HCT116 (cell line): ENCODE results near the gene SPI1. TPM values are rescaled to one million over a fixed set of nuclear protein-coding genes. Genes with fewer than 3 reads are reported as not detected.
A peak's percentile ranks its signal among the peaks of the same experiment; 100 is the strongest.

Experiments
- ATAC-seq: fragments of 200-7000 bp; cut with Tn5 transposase; 2 replicates; pipeline ENCODE4 v1.9.1; 2020; ENCODE audit warnings: mild to moderate bottlenecking, moderate library complexity
- BruUV-seq: library from RNA; stranded (reverse); fragments of 400-500 nt; replicated peaks from 2 replicates; lab custom pipeline; 2021; lab: Mats Ljungman, UMichigan
- CTCF ChIA-PET: fragments of 300-600 bp; sonication (Branson Sonifier 250); formaldehyde crosslinking; loops from one replicate; lab custom pipeline; 2021; ENCODE audit warnings: antibody characterized with exemption; lab: Charles Lee
- POLR2A ChIA-PET: fragments of 300-600, 350-600 bp; sonication (Branson Sonifier 250); formaldehyde crosslinking; loops from one replicate; lab custom pipeline; 2021; ENCODE audit warnings: antibody characterized with exemption; lab: Charles Lee
- RAD21 ChIA-PET, 2 experiments: fragments of 300-600 bp; sonication (Branson Sonifier 250); formaldehyde crosslinking; loops; one replicate each; lab custom pipeline; 2023; ENCODE audit warnings: low total read pairs in 2 of 2; ENCODE audit not compliant: uncharacterized antibody in 2 of 2, unreplicated experiment in 2 of 2, low non-redundant PET in 1 of 2; lab: Charles Lee
- DNase-seq: peaks from one replicate; pipeline ENCODE4 v3.0.0-alpha.2; 2010; ENCODE audit warnings: low read depth, low spot score
- H2AFZ ChIP-seq: fragments of 200-600 bp; shearing (Covaris generic), sonication (generic); 2 replicates; pipeline ENCODE4 v1.6.1; 2017; ENCODE audit warnings: low read depth, mixed run types, mixed read lengths, antibody characterized with exemption, low read length; ENCODE audit not compliant: poor library complexity, severe bottlenecking
- H3K27ac ChIP-seq: 2 replicates; pipeline ENCODE4 v1.5.1; 2012; ENCODE audit warnings: low read depth, low read length
- H3K27me3 ChIP-seq: fragments of 200-600 bp; sonication (generic); 2 replicates; pipeline ENCODE4 v1.6.1; 2016; ENCODE audit warnings: mixed run types, low read length, mixed read lengths; ENCODE audit not compliant: insufficient read depth
- H3K36me3 ChIP-seq, 2 experiments: fragments of 200-500 bp in 1 of 2; fragments of 200-600 bp in 1 of 2; sonication (Bioruptor generic) in 1 of 2; sonication (generic) in 1 of 2; 2 replicates each; pipeline versions ENCODE4 v1.5.1 to v1.6.1; 2014 to 2016; ENCODE audit warnings: low read length in 2 of 2, inconsistent platforms in 1 of 2, mixed read lengths in 1 of 2, mixed run types in 1 of 2; ENCODE audit not compliant: insufficient read depth in 2 of 2, control insufficient read depth in 1 of 2
- H3K4me1 ChIP-seq, 2 experiments: fragments of 200-600 bp in 1 of 2; sonication (generic) in 1 of 2; 2 replicates each; pipeline versions ENCODE4 v1.5.1 to v1.6.1; 2012 to 2017; ENCODE audit warnings: low read length in 2 of 2, inconsistent platforms in 1 of 2, mild to moderate bottlenecking in 1 of 2, mixed read lengths in 1 of 2, mixed run types in 1 of 2, moderate library complexity in 1 of 2; ENCODE audit not compliant: insufficient read depth in 2 of 2, control insufficient read depth in 1 of 2
- H3K4me2 ChIP-seq: fragments of 200-600 bp; sonication (generic); 2 replicates; pipeline ENCODE4 v1.6.1; 2017; ENCODE audit warnings: mixed run types, low read length, mixed read lengths
- H3K4me3 ChIP-seq, 2 experiments: fragments of 200-600 bp in 1 of 2; sonication (generic) in 1 of 2; replicated peaks in 1 of 2; 2 replicates each; pipeline ENCODE4 v1.5.1; 2011 to 2016; ENCODE audit warnings: low read length in 2 of 2, control low read depth in 1 of 2, low read depth in 1 of 2, mild to moderate bottlenecking in 1 of 2, mixed read lengths in 1 of 2, mixed run types in 1 of 2
- H3K79me2 ChIP-seq: fragments of 200-600 bp; sonication (generic); 2 replicates; pipeline ENCODE4 v1.6.1; 2017; ENCODE audit warnings: mild to moderate bottlenecking, mixed run types, low read length, moderate library complexity, mixed read lengths; ENCODE audit not compliant: insufficient read depth
- H3K9ac ChIP-seq: fragments of 200-600 bp; sonication (generic); 2 replicates; pipeline ENCODE4 v1.6.1; 2016; ENCODE audit warnings: low read length, mixed read lengths
- H3K9me2 ChIP-seq: fragments of 200-600 bp; sonication (generic), shearing (Covaris generic); 2 replicates; pipeline ENCODE4 v1.6.1; 2017; ENCODE audit warnings: mixed run types, mild to moderate bottlenecking, moderate library complexity; ENCODE audit not compliant: insufficient read depth
- H3K9me3 ChIP-seq, 2 experiments: fragments of 200-500 bp in 1 of 2; fragments of 200-600 bp in 1 of 2; sonication (Bioruptor generic) in 1 of 2; sonication (generic) in 1 of 2; 2 replicates each; pipeline ENCODE4 v1.6.1; 2014 to 2017; ENCODE audit warnings: low read length in 2 of 2, mixed read lengths in 2 of 2, inconsistent platforms in 1 of 2, low read depth in 1 of 2, mild to moderate bottlenecking in 1 of 2, mixed run types in 1 of 2, moderate library complexity in 1 of 2; ENCODE audit not compliant: control insufficient read depth in 1 of 2, insufficient read depth in 1 of 2
- H4K20me1 ChIP-seq: fragments of 200-600 bp; sonication (generic), shearing (Covaris generic); 2 replicates; pipeline ENCODE4 v1.6.1; 2017; ENCODE audit warnings: mixed run types, mild to moderate bottlenecking, moderate library complexity; ENCODE audit not compliant: insufficient read depth
- CBX3 ChIP-seq: IDR thresholded peaks from 2 replicates; pipeline ENCODE4 v1.6.1; 2012; ENCODE audit warnings: low read depth
- CEBPB ChIP-seq: IDR thresholded peaks from 2 replicates; pipeline ENCODE4 v1.6.1; 2012; ENCODE audit warnings: low read depth
- EGR1 ChIP-seq: IDR thresholded peaks from 2 replicates; pipeline ENCODE4 v1.6.1; 2012; ENCODE audit warnings: low read depth
- ELF1 ChIP-seq: IDR thresholded peaks from 2 replicates; pipeline ENCODE4 v1.6.1; 2012; ENCODE audit warnings: low read depth, borderline replicate concordance
- EZH2 ChIP-seq: fragments of 200-600 bp; sonication (generic); IDR thresholded peaks from 2 replicates; pipeline ENCODE4 v1.6.1; 2017; ENCODE audit warnings: antibody characterized with exemption, mixed run types
- EZH2phosphoT487 ChIP-seq: fragments of 200-600 bp; IDR thresholded peaks from 2 replicates; pipeline ENCODE4 v1.6.1; 2018; ENCODE audit warnings: antibody characterized with exemption, borderline replicate concordance
- FOSL1 ChIP-seq: IDR thresholded peaks from 2 replicates; pipeline ENCODE4 v1.6.1; 2012; ENCODE audit warnings: low read depth
- JUND ChIP-seq: IDR thresholded peaks from 2 replicates; pipeline ENCODE4 v1.6.1; 2012
- POLR2A ChIP-seq: IDR thresholded peaks from 2 replicates; pipeline ENCODE4 v1.7.0; 2011; ENCODE audit warnings: borderline replicate concordance; ENCODE audit not compliant: insufficient read depth, insufficient read length; ENCODE audit errors: extremely low read depth
- RAD21 ChIP-seq: IDR thresholded peaks from 2 replicates; pipeline ENCODE4 v1.6.1; 2012; ENCODE audit warnings: low read depth, mild to moderate bottlenecking
- SIN3A ChIP-seq: IDR thresholded peaks from 2 replicates; pipeline ENCODE4 v1.6.1; 2012; ENCODE audit warnings: low read depth
- SP1 ChIP-seq: IDR thresholded peaks from 2 replicates; pipeline ENCODE4 v1.6.1; 2012; ENCODE audit warnings: low read depth
- TCF7L2 ChIP-seq: IDR thresholded peaks from 2 replicates; pipeline ENCODE4 v1.7.0; 2011; ENCODE audit warnings: borderline replicate concordance, inconsistent platforms; ENCODE audit not compliant: insufficient read depth, insufficient read length; ENCODE audit errors: extremely low read depth
- ZFX ChIP-seq: fragments of 450-650 bp; IDR thresholded peaks from 2 replicates; pipeline ENCODE4 v1.6.1; 2017
- ZNF274 ChIP-seq: fragments of 200-500 bp; sonication (Bioruptor generic); IDR thresholded peaks from 2 replicates; pipeline ENCODE4 v1.6.1; 2014; ENCODE audit warnings: mild to moderate bottlenecking, low read depth, low read length, inconsistent platforms
- intact Hi-C: fragments of 100-400 bp; cut with micrococcal nuclease; formaldehyde crosslinking; loops from 2 replicates; pipeline ENCODE4 v1.10.0; 2022
- total RNA-seq: library from RNA; stranded (reverse); gene quantifications from one replicate; pipeline ENCODE4 v1.2.1, GENCODE V29; 2021; ENCODE audit not compliant: unreplicated experiment
- TF ChIP-seq, protein P1 (sequence below): IDR thresholded peaks from 2 replicates; pipeline ENCODE4 v1.6.1; 2012
- TF ChIP-seq, protein P2 (sequence below): IDR thresholded peaks from 2 replicates; pipeline ENCODE4 v1.6.1; 2012; ENCODE audit warnings: low read depth
- TF ChIP-seq, protein P3 (sequence below): IDR thresholded peaks from 2 replicates; pipeline ENCODE4 v1.6.1; 2011; ENCODE audit warnings: mild to moderate bottlenecking, low read length, moderate library complexity; ENCODE audit not compliant: insufficient replicate concordance; ENCODE audit errors: extremely low read depth
- TF ChIP-seq, protein P4 (sequence below): IDR thresholded peaks from 2 replicates; pipeline ENCODE4 v1.6.1; 2012
- TF ChIP-seq, protein P5 (sequence below), 3 experiments: fragments of 200-600 bp in 1 of 3; sonication (generic) in 1 of 3; IDR thresholded peaks in 2 of 3; conservative IDR thresholded peaks in 1 of 3; 2 replicates each; pipeline ENCODE4 v1.5.1; 2012 to 2017; ENCODE audit warnings: low read depth in 2 of 3, low read length in 2 of 3, antibody characterized with exemption in 1 of 3, borderline replicate concordance in 1 of 3, control low read depth in 1 of 3, mild to moderate bottlenecking in 1 of 3, mixed read lengths in 1 of 3, mixed run types in 1 of 3, moderate library complexity in 1 of 3; ENCODE audit not compliant: insufficient read depth in 1 of 3

SPI1 gene
- total RNA-seq, 1 experiment from 2014 or later = 0.32 TPM

DNA sequence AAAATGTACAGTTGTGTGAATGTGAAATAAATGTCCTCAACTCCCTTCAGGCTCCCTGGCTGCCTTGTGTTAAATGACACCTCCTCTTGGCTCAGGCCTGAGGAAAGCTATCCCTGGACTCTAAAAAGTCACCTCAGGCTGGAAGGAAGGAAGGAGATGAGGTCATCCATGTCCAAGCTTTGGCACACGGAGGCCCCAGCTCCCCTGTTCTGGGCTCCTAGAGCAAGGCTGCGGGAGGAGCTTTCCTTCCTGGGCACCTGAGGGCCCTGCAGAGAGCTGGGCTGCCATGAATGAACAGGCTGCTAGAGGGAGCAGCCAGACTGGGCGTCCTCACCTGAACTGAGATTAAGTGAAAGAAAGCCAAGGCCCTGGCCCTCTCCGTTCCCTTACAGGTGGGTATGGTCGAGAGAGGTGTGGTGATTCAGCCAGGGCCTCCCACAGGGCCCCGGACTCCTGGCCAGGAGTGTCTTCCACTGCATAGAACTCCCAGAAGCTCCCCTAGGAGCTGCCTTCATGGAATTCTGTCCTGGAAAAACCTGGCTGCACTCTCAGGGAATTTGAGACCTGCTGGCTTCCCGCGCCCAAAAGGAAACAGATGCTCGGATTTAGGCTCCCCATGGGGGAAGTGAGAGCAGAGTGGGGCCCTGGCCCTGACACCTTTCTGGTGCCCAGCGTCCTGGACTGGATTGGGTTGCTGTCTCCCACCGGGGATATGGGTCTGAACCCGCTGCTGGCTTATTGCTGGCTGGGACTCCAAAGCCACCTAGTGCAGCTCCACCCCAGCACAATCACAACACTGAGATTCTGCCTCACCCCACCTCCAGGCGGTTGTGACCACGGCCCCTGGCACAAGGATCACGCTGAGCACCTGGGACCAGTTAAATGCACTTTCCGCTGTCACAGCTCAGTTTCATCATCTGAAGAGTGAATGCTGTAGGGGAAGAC lies 48.1 kb downstream of the SPI1 start:
- Histone ChIP-seq H3K4me2 (no peak overlapping the region), H3K4me1 (no peaks in the 10 kb centered on the region), H2AFZ (no peak overlapping the region), H3K9ac (no peak overlapping the region), H3K79me2 (no peaks in the 10 kb centered on the region), H3K27me3 (no peaks in the 10 kb centered on the region), H3K36me3 (peaks cover 7 to 10% of the 10 kb centered on the region in 2 experiments; a peak in 3 of 4 replicates), H3K9me2 (no peaks in the 10 kb centered on the region), H4K20me1 (no peaks in the 10 kb centered on the region), H3K27ac (no peak overlapping the region), H3K9me3 (no peaks in the 10 kb centered on the region), H3K4me3 (no peak overlapping the region)
- TF ChIP-seq ZFX (no peak), SIN3A (no peak), EZH2phosphoT487 (no peak), SP1 (no peak), EZH2 (no peak), POLR2A (no peak), JUND (no peak), RAD21 (no peak), CEBPB (no peak), ELF1 (no peak), EGR1 (no peak), TCF7L2 (no peak), ZNF274 (no peak), FOSL1 (no peak), CBX3 (no peak)
- TF ChIP-seq, protein P1, sequence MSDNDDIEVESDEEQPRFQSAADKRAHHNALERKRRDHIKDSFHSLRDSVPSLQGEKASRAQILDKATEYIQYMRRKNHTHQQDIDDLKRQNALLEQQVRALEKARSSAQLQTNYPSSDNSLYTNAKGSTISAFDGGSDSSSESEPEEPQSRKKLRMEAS = no peak
- TF ChIP-seq, protein P2, sequence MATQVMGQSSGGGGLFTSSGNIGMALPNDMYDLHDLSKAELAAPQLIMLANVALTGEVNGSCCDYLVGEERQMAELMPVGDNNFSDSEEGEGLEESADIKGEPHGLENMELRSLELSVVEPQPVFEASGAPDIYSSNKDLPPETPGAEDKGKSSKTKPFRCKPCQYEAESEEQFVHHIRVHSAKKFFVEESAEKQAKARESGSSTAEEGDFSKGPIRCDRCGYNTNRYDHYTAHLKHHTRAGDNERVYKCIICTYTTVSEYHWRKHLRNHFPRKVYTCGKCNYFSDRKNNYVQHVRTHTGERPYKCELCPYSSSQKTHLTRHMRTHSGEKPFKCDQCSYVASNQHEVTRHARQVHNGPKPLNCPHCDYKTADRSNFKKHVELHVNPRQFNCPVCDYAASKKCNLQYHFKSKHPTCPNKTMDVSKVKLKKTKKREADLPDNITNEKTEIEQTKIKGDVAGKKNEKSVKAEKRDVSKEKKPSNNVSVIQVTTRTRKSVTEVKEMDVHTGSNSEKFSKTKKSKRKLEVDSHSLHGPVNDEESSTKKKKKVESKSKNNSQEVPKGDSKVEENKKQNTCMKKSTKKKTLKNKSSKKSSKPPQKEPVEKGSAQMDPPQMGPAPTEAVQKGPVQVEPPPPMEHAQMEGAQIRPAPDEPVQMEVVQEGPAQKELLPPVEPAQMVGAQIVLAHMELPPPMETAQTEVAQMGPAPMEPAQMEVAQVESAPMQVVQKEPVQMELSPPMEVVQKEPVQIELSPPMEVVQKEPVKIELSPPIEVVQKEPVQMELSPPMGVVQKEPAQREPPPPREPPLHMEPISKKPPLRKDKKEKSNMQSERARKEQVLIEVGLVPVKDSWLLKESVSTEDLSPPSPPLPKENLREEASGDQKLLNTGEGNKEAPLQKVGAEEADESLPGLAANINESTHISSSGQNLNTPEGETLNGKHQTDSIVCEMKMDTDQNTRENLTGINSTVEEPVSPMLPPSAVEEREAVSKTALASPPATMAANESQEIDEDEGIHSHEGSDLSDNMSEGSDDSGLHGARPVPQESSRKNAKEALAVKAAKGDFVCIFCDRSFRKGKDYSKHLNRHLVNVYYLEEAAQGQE = no peak
- TF ChIP-seq, protein P3, sequence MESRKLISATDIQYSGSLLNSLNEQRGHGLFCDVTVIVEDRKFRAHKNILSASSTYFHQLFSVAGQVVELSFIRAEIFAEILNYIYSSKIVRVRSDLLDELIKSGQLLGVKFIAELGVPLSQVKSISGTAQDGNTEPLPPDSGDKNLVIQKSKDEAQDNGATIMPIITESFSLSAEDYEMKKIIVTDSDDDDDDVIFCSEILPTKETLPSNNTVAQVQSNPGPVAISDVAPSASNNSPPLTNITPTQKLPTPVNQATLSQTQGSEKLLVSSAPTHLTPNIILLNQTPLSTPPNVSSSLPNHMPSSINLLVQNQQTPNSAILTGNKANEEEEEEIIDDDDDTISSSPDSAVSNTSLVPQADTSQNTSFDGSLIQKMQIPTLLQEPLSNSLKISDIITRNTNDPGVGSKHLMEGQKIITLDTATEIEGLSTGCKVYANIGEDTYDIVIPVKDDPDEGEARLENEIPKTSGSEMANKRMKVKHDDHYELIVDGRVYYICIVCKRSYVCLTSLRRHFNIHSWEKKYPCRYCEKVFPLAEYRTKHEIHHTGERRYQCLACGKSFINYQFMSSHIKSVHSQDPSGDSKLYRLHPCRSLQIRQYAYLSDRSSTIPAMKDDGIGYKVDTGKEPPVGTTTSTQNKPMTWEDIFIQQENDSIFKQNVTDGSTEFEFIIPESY = no peak
- TF ChIP-seq, protein P4, sequence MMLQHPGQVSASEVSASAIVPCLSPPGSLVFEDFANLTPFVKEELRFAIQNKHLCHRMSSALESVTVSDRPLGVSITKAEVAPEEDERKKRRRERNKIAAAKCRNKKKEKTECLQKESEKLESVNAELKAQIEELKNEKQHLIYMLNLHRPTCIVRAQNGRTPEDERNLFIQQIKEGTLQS = no peak
- TF ChIP-seq, protein P5, sequence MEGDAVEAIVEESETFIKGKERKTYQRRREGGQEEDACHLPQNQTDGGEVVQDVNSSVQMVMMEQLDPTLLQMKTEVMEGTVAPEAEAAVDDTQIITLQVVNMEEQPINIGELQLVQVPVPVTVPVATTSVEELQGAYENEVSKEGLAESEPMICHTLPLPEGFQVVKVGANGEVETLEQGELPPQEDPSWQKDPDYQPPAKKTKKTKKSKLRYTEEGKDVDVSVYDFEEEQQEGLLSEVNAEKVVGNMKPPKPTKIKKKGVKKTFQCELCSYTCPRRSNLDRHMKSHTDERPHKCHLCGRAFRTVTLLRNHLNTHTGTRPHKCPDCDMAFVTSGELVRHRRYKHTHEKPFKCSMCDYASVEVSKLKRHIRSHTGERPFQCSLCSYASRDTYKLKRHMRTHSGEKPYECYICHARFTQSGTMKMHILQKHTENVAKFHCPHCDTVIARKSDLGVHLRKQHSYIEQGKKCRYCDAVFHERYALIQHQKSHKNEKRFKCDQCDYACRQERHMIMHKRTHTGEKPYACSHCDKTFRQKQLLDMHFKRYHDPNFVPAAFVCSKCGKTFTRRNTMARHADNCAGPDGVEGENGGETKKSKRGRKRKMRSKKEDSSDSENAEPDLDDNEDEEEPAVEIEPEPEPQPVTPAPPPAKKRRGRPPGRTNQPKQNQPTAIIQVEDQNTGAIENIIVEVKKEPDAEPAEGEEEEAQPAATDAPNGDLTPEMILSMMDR (IDR thresholded peaks at IDR 0.05 in 2 of 3, conservative IDR thresholded peaks at IDR 0.05 in 1 of 3; ENCODE audit: borderline replicate concordance in 1 of 3, insufficient read depth in 1 of 3, low read depth in 2 of 3, low read length in 2 of 3) = no peak
- ChIA-PET CTCF (no interaction called here), POLR2A (no interaction called here), RAD21 (no interaction called here)
- BruUV-seq = no TSS peak
- intact Hi-C loops = no loop called here
- ATAC-seq (peak; percentile 52), DNase-seq (no peak)
